HepG2 (cell line): ENCODE measurements around the gene ADSS2.

ENCODE experiments used
- ATF6 ChIP-seq: sonication (generic); formaldehyde crosslinking; conservative IDR thresholded peaks from 2 replicates; pipeline ENCODE4 v1.4.0; 2020; ENCODE audit warnings: missing genetic modification reagents
- CTCF ChIP-seq: sonication (generic); formaldehyde crosslinking; IDR thresholded peaks from 2 replicates; pipeline ENCODE4 v1.5.0; 2020; ENCODE audit warnings: mild to moderate bottlenecking, missing genetic modification reagents, moderate library complexity
- MBNL3 ChIP-seq: fragments of 250-450 bp; sonication (Bioruptor Pico); conservative IDR thresholded peaks from 2 replicates; pipeline ENCODE4 v1.8.0; 2022; ENCODE audit warnings: mild to moderate bottlenecking, inconsistent platforms
- ZBTB33 ChIP-seq: sonication (generic); formaldehyde crosslinking; IDR thresholded peaks from 2 replicates; pipeline ENCODE4 v1.4.0; 2020; ENCODE audit warnings: missing genetic modification reagents
- ZNF318 ChIP-seq: sonication (generic); formaldehyde crosslinking; IDR thresholded peaks from 2 replicates; pipeline ENCODE4 v1.4.0; 2020; ENCODE audit warnings: mild to moderate bottlenecking, missing genetic modification reagents

GRCh38 chr1:244387415-244387814 is 64.3 kb downstream of the ADSS2 start:
- no peak for TF ChIP-seq ZNF318 (CRISPR knock-in tag)
- TF ChIP-seq MBNL3: no peak
- no peak for TF ChIP-seq ZBTB33 (CRISPR knock-in tag)
- no peak for TF ChIP-seq ATF6 (CRISPR knock-in tag)
- TF ChIP-seq CTCF (CRISPR knock-in tag): no peak
